Esophagus squamous epithelium (tissue), 4 donors: ENCODE results near the gene CDH11.

Source experiments
- POLR2A ChIP-seq, 4 donors: fragments of 450-650 bp; IDR thresholded peaks; one replicate each; pipeline ENCODE4 v1.6.1; 2017; ENCODE audit warnings: antibody characterized with exemption in 4 of 4, mild to moderate bottlenecking in 4 of 4, moderate library complexity in 3 of 4
- TF ChIP-seq, protein P1 (sequence below), 6 experiments: fragments of 450-650 bp in 4 of 6; fragments of 200-600 bp in 2 of 6; sonication (generic) in 2 of 6; IDR thresholded peaks; one replicate each; pipeline ENCODE4 v1.5.1; 2016 to 2019; ENCODE audit warnings: antibody characterized with exemption in 6 of 6, mild to moderate bottlenecking in 4 of 6, moderate library complexity in 4 of 6

DNA sequence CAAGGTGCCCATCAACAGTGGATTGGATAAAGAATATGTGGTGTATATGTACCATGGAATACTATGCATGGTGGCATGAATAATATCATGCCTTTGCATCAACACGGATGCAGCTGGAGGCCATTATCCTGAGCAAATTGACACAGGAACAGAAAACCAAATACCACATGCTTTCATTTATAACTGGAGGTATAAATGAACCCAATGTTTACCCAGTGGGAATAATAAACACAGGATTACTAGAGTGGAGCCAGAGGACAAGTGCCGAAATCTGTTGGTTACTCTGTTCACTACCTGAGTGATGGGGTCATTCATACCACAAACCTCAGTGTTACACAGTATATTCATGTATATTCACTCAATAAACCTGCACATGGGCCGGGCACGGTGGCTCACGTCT lies 125.2 kb downstream of the CDH11 start:
- TF ChIP-seq, protein P1, sequence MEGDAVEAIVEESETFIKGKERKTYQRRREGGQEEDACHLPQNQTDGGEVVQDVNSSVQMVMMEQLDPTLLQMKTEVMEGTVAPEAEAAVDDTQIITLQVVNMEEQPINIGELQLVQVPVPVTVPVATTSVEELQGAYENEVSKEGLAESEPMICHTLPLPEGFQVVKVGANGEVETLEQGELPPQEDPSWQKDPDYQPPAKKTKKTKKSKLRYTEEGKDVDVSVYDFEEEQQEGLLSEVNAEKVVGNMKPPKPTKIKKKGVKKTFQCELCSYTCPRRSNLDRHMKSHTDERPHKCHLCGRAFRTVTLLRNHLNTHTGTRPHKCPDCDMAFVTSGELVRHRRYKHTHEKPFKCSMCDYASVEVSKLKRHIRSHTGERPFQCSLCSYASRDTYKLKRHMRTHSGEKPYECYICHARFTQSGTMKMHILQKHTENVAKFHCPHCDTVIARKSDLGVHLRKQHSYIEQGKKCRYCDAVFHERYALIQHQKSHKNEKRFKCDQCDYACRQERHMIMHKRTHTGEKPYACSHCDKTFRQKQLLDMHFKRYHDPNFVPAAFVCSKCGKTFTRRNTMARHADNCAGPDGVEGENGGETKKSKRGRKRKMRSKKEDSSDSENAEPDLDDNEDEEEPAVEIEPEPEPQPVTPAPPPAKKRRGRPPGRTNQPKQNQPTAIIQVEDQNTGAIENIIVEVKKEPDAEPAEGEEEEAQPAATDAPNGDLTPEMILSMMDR (IDR thresholded peaks at IDR 0.05) = no peak
- no peak for TF ChIP-seq POLR2A (IDR thresholded peaks at IDR 0.05)
